ENCODE results near the gene COQ7.

The COQ7 gene

DNA sequence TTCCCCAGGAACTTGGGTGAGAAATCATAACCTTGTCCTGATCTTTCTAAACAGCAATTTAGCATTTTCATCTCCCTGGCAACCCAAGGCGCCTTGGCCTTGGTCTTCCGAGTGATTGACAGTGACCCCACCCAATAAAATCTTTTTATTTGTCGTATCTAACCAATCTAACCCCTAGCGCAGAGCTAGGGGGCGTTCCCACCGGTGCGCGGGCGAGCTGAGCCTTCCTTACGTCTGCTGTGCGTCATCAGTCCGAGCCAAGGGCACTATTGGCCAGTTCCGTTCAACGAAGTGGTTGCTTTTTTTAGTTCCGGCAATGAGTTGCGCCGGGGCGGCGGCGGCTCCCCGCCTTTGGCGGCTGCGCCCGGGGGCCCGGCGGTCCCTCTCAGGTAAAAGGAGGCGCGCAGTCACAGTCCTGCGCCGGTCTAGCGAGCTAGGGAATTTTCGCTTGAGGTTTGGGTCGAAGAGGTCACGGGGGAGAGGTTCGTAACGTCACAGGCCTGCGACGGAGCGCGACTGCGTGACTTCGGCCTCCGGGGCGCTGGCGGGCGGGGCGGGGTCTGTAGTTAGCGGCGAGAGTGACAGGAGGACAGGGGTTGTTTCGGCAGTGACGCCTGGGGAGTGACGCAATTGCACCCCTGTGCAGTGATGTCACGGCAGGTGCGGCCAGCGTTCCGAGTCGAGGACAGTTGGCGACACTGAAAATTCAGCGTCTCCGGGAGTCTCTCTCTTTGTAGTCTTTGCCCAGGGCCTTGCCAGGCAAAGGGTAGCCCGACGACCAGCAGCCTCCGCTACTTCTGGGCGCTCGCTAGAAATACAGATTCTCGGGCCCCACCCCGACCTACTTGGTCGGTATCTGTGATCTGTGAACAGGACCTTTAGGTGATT, at the start of gene COQ7:
TSS of gene COQ7 (plus strand) at position 266 of the 888 bp plus-strand sequence. CDS start at position 317, 51 bp downstream.
- peak; percentile 98 for DNase-seq

DNA sequence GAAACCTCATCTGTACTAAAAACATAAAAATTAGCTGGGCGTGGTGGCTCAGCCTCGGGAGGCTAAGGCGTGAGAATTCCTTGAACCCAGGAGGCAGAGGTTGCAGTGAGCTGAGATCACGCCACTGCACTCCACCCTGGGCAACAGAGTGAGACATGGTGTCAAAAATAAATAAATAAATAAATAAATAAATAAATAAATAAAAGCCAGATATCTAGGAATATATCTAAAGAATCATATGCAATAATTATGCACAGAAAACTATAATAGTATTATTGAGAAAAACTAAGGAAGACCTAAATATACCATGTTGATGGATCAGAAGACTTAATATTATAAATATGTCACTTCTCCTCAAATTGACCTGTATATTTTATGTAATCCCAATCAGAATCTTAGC, 46.7 kb upstream of the COQ7 start:
- DNase-seq: no peak

DNA sequence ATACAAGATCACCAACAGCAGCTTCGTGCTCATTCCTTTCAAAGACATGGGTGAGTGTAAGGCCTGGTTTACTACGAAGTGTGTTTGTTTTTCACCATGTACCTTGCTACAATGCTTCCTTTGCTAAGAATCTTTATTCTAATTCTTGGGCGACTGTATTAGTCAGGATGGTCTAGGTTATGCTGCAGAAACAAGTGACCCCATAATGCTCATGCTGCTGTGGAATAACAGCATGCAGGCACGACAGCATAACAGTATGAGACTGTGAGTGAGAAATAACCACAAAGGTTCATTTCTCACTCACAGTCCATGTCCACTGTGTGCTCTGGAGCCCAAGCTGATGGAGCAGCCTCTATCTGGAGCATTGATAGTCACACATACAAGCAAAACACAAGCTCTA, 45.7 kb upstream of the COQ7 start:
- DNase-seq: no peak

DNA sequence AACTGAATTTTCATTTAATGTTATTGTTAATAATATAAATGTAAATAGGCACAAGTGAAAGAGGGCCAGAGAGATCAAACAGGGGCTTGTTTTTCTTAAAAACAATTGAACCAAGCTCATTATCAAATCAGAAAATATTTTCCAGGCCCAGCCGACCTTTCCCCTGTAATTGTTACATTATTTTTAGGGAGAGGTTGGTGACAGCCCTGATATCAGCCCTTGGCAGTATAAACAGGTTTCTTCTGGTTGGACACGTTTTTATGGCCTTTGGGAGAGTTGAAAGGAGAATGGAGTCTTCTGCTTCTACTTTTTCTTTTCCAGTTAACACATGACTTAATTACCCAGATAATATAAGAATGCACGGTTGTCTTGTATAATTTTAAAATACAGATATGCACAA, 40.0 kb upstream of the COQ7 start:
- no peak for DNase-seq

DNA sequence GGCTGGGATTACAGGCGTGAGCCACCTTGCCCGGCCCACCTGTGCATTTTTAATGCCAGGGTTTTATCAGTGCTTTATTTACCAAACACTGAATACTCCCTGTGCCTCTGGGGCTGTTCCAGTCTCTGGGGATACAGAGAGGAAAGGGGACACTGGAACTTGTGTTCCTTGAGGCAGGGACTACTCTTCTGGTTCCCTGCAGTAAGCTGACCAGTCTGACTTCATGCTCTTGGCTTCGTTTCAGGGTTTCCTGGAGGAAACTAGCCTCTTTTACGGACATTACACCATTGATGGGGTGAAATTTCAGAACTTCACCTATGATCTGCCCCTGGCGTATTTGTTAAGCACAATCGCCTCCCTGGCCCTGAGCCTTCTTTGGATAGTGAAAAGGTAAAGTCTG, 37.4 kb upstream of the COQ7 start:
- no peak for DNase-seq

DNA sequence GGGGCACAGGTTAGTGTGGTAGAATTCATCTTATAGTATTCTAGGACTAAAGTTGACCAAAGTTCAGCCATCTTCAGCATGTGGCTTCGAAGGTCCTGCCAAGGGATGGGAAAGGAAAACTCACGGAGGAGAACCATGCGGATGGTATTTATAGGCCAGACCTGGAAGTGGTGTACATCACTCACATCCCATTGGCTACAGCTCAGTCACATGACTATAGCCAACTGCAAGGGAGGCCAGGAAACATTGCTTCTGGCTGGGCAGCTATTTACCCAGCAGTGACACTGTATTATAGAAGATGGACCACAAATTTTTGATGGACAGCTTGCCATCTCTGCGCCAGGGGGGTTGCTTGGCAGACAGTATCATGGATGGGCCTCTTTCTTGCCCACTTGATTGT, 35.7 kb upstream of the COQ7 start:
- no peak for DNase-seq

DNA sequence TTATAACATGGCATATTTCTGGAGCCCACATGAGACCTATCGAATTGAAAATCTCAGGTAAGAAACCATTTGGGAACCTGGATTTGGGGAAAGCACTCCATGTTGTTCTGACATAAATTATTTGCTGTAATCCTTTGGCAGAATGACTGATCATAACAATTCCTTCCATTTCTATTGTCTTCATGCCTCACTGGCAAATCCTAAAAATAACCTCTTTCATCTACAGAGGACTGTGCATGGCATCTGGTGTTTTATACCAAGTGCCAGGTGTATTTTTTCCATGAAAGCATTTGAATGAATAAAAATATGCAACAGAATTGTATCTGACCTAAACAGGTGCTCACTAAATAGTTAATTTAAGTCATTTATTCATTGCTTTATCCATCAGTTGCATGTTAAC, 33.7 kb upstream of the COQ7 start:
- no peak for DNase-seq

DNA sequence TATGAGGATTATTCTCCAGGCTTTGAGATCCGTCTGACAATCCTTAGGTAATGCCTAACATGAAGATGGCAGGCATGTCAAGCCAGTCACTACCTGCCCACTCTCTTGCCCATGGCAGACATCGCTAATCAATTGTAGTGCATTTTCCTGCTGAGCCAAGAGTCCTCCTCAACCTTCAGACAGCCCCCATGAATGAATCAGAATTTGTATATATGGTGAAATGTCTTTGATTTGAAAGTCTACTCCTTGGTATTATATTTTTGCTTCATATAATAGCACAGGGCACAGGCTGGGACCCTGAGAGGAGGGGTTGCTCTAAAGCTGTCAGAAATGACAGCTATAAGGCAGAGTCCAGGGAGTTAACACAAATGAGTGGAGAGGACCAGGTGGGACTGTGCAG, 27.0 kb upstream of the COQ7 start:
- no peak for DNase-seq

DNA sequence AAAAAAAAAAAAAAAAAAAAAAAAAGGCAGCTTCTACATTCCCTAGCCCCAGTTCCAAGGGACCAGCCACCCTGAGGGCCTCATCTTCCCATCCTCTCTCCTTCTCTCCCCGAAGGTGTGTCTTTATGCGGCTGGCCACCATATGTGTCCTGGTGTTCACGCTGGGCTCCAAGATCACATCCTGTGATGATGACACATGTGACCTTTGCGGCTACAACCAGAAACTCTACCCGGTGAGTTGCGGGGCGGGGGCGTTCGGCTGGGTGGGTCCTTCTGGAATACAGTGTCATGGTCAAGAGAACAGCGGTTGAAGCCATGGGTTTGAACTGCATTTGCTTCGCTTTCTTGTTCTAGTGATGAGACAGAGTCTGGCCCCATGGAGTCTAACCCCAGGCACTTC, 22.6 kb upstream of the COQ7 start:
- DNase-seq: no peak

DNA sequence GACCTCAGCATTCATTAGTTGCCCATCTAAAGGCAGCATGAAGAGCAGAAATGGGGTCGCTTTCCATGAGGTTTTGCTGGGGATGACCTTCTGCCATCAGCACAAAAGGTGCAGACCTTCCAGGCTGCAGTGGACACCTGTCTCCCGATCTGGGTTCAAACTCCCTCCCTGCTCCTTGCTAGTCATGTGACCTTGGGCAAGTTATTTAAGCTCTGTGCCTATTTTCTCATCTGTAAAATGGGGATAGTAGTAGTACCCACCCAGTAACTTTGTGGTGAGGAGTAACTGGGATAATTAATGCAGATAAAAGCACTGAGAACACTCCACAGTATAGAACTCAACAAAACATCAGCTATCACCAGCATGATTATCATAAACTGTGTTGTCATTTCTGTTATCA, 21.4 kb upstream of the COQ7 start:
- no peak for DNase-seq

DNA sequence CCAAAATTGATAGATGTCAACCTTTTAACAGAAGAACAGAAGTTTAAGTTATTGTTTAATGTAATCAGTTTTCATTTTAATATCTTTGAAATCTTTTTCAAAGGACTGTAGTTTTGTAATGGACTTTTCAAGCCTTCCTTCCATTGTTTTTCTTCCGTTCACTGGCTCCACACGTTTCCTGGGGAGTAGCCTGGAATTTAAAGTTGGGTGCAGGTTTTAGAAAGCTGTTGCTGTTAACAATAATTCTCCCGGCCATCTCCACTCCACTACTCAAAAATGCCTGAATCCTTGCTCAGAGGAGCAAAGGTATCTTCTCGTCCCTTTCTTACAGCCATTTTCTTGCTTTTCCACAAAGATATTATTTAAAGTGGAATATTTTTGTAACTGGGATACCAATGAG, 4.7 kb upstream of the COQ7 start:
- no peak for DNase-seq

DNA sequence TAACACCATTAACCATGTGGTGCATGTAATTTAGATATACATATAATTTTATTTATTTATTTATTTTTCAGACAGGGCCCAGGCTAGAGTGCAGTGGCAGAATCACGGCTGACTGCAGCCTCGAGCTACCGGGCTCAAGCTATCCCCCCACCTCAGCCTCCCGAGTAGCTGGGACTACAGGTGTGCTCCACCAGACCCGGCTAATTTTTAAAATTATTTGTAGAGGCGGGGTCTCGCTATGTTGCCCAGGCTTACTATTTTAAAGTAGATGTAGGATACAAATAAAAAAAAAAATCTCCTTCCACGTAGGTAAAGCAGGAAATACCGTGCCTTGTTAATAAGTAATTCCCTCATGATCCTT, 446 bp upstream of the COQ7 start:
- no peak for DNase-seq

DNA sequence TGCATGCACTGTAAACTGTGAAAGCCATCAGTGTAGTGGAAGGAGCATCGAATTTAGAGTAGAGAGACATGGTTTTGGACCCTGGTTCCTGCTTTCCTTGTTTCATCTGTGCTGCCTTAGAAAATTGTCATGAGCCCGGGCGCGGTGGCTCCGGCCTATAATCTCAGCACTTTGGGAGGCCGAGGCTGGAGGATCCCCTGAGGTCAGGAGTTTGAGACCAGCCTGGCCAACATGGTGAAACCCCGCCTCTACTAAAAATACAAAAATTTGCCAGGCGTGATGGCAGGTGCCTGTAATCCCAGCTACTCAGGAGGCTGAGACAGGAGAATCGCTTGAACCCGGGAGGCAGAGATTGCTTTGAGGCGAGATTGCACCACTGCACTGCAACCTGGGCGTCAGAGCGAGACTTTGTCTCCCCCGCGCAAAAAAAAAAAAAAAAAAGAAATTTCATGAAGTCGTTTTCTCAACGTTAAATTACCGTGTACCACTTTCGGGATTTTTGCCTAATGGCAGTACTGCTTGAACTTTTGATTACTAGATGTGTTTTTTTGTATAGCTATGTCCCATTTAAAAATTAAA, 912 bp downstream of the COQ7 start:
- DNase-seq: no peak

DNA sequence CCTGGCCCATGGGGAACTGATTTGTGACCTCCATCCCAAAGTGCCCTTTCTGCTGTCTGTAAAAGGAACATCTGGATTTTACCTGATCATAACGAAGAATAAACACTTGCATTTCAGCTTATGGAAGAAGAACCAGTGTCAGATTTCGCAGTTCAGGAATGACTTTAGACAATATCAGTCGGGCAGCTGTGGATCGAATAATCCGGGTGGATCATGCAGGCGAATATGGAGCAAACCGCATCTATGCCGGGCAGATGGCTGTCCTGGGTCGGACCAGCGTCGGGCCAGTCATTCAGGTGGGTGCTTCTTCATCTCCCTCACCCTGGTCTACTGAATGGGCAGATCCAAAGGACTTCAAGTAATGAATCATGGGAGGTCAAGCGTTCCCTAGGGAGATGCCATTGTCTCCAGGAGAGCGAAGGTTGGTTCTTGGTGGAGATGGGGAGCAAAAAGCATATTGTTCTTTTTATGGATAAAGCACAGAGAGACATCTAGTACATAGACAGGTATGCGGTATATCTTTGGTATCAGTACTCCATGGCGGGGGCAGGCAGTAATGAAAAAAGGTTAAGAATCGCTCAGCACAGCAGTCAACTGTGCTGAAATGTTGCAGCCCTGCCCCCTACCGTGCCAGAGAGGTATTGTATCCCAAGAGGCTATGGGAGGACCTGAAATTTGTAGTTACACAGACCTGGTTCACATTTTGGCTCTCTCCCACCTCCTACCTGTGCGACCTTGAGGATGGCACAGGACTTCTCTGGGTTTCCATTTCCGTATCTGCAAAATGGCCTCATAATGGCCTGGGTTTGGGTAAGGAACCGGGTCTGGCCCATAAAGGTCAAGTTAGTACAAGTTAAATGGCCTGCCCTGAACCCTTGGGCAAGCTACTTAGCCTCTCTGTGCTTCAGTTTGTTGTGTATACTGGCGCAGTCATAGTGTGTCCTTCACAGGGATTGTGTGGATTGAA, 4.7 kb downstream of the COQ7 start:
- peak; percentile 77 for DNase-seq

DNA sequence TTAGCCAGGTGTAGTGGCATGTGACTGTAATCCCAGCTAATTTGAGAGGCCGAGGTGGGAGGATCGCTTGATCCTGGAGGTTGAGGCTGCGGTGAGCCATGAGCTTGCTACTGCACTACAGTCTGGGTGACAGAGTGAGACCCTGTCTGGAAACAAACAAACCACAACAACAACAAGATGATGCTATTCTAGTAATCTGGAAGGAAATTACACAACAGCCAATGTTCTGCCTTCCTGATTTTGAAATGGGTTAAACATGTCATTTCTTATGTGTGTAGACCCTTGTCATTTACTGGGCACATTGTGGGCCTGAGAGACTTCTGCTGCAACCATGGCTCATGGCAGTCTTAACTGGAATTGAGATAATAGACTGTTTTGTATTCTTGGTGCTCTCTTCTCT, 5.9 kb downstream of the COQ7 start:
- no peak for DNase-seq

DNA sequence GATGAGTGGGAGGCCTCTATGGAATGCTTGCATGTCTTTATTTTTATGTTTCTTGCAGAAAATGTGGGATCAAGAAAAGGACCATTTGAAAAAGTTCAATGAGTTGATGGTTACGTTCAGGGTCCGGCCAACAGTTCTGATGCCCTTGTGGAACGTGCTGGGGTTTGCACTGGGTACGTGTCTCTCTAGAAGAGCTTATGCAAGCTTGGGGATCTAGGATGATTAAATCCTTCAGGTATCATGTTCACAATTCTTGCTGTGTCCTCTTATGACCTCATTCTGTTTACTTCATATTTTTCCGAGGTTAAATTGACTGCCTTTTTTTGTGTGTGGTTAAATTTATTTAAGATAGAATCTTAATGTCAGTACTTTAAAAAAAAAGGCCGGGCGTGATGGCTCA, 6.4 kb downstream of the COQ7 start:
- DNase-seq: no peak

DNA sequence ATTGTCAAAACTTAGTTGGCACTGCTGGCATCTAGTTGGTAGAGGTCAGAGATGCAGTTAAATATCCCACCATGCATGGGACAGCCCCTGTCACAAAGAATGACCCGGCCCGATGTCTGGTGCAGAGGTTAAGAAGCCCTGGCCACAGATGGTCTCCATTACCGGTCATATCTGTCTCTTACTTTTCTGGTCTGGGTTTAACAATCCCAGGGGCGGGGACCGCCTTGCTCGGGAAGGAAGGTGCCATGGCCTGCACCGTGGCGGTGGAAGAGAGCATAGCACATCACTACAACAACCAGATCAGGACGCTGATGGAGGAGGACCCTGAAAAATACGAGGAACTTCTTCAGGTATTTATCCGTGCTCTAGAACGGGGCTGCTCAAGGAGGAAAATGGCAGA, 8.1 kb downstream of the COQ7 start:
- DNase-seq: no peak

DNA sequence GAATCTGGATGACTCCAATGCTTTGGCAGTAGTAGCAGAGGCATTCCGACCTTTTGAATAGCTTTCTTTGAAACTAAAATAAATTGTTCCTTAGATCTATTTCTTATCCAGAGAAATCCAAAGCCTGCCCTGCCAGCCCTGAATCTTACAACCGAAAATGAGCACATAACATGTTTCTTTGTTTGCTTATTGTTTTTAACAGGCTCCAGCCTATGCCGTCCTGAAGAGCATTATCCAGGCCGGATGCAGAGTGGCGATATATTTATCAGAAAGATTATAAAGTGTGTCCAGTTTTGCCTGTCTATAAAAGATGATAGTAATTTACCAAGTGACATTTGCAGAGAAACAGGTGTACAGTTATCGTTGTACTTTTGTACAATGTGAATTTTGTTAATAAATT, 10.5 kb downstream of the COQ7 start:
- no peak for DNase-seq

DNA sequence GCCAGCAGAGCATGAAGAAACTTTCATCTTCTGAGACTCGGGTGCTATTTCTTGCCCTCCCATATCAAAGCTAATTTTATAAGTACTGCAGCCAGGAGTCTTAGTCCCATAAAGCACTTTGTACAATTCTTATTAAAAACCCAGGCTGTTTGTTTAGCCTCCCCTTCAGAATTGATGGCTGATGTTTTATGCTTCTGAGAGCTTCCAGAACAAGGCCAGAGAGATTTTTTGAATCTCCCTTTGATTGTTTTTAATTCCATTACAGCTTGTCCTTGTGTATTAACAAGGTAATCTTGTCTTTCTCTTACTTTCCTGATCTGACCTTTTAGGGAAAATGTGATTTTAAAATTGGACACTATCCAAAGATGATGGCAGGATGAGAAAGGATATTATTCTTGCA, 16.3 kb downstream of the COQ7 start:
- no peak for DNase-seq

DNA sequence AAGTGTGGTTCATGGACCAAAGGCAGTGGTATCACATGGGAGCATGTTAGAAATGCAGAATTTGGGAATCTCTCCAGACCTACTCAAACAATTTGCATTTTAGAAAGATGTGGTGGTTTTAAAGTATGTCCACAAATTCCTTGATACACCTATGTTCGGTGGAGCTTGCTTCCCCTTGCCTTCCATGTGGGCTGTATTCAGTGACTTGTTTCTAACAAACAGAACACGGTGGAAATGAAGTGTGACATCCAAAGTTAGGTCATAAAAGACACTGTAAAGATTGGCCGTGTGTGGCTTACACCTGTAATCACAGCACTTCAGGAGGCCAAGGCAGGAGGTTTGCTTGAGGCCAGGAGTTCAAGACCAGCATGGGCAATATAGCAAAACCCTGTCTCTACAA, 16.7 kb downstream of the COQ7 start:
- DNase-seq: no peak

DNA sequence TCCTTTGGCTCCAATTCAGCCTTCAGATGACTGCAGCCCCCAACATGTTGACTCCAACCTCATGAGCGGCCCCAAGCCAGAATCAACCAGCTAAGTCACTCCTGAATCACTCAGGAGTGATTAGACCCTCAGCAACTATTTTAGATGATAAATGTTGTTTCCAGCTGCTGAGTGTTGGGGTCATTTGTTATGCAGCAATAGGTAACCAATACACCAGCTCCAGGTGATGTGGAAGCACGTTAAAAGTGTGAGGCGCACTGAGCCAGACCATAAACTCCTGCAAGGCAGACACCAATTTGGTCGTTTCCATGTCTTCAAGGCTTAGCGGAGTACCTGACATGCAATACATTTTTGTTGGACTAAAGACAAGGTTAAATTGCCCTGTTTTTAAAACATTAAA, 17.5 kb downstream of the COQ7 start:
- DNase-seq: no peak

DNA sequence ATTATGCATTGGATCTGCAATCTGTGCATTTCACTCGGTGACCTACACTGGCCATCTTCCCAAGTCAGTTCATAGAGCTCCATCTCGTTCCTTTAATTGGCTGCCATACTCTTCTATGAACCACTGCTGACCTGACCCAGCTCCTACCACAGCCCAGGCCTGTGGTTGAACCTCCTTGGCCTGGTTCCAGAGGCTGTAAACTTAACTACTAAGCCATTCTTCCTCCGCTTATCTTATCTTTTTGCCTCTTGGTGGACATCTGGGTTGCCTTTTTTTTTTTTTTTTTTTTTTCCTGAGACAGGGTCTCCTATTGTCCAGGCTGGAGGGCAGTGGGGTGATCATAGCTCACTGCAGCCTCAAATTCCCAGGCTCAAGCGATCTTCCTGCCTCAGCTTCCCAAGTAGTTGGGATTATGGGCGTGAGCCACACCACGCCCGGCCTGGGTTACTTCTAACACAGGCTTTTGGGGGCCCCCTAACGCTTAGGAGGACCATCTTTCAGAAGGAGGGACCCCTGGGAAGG, 18.3 kb downstream of the COQ7 start:
- DNase-seq: no peak

Data from islet precursor cell (in vitro differentiated cells).